GM23338 (cell line): ENCODE measurements around the gene GNAT3. TPM values are rescaled to one million over a fixed set of nuclear protein-coding genes. Genes with fewer than 3 reads are reported as not detected.

ENCODE experiments used
- ATAC-seq: fragments of 200-7000 bp; cut with Tn5 transposase; 3 replicates; pipeline ENCODE4 v1.9.1; 2020
- DNase-seq: peaks from one replicate; pipeline ENCODE4 v3.0.0-alpha.2; 2015; ENCODE audit warnings: low spot score
- H2AFZ ChIP-seq: fragments of 200-600 bp; sonication (generic); 2 replicates; pipeline ENCODE4 v1.8.0; 2016; ENCODE audit warnings: antibody characterized with exemption, mild to moderate bottlenecking, moderate library complexity
- H3F3A ChIP-seq: fragments of 200-600 bp; sonication (generic); replicated peaks from 2 replicates; pipeline ENCODE4 v1.8.0; 2017; ENCODE audit warnings: antibody characterized with exemption, mixed run types, low read depth
- H3K27ac ChIP-seq: fragments of 200-600 bp; sonication (generic); 2 replicates; pipeline ENCODE4 v1.6.1; 2016; ENCODE audit warnings: low read depth
- H3K27me3 ChIP-seq: fragments of 200-600 bp; sonication (generic); 2 replicates; pipeline ENCODE4 v1.8.0; 2016; ENCODE audit warnings: mild to moderate bottlenecking, mixed run types, moderate library complexity; ENCODE audit not compliant: insufficient read depth
- H3K36me3 ChIP-seq: fragments of 200-600 bp; sonication (generic); 2 replicates; pipeline ENCODE4 v1.8.0; 2016; ENCODE audit warnings: mild to moderate bottlenecking; ENCODE audit not compliant: insufficient read depth
- H3K4me1 ChIP-seq: fragments of 200-600 bp; sonication (generic); 2 replicates; pipeline ENCODE4 v1.8.0; 2016; ENCODE audit warnings: mild to moderate bottlenecking, moderate library complexity; ENCODE audit not compliant: insufficient read depth
- H3K4me2 ChIP-seq: fragments of 200-600 bp; sonication (generic); 2 replicates; pipeline ENCODE4 v1.7.1; 2017; ENCODE audit warnings: mixed run types
- H3K4me3 ChIP-seq: fragments of 200-600 bp; sonication (generic); 2 replicates; pipeline ENCODE4 v1.6.1; 2016; ENCODE audit warnings: mixed run types
- H3K79me2 ChIP-seq: fragments of 200-600 bp; sonication (generic); replicated peaks from 2 replicates; pipeline ENCODE4 v1.8.0; 2017; ENCODE audit warnings: mild to moderate bottlenecking; ENCODE audit not compliant: insufficient read depth
- H3K9me2 ChIP-seq: fragments of 200-600 bp; sonication (generic); 2 replicates; pipeline ENCODE4 v1.8.0; 2017; ENCODE audit not compliant: insufficient read depth
- H4K20me1 ChIP-seq: fragments of 200-600 bp; sonication (generic); replicated peaks from 2 replicates; pipeline ENCODE4 v1.8.0; 2017; ENCODE audit warnings: mild to moderate bottlenecking; ENCODE audit not compliant: insufficient read depth
- H3K27ac Mint-ChIP-seq: 2 replicates; pipeline ENCODE4 v1.8.0; 2020; ENCODE audit warnings: inconsistent platforms, mild to moderate bottlenecking, moderate library complexity, mixed read lengths
- H3K27me3 Mint-ChIP-seq: 3 replicates; pipeline ENCODE4 v1.8.0; 2022; ENCODE audit warnings: low read depth, mild to moderate bottlenecking, moderate library complexity, mixed read lengths, inconsistent platforms; ENCODE audit not compliant: insufficient read depth, poor library complexity
- H3K36me3 Mint-ChIP-seq: 3 replicates; pipeline ENCODE4 v1.8.0; 2021; ENCODE audit warnings: low read depth, mild to moderate bottlenecking, inconsistent platforms, moderate library complexity, mixed read lengths
- H3K4me1 Mint-ChIP-seq: 3 replicates; pipeline ENCODE4 v1.8.0; 2020; ENCODE audit warnings: mild to moderate bottlenecking, inconsistent platforms, mixed read lengths
- H3K4me3 Mint-ChIP-seq: 3 replicates; pipeline ENCODE4 v1.8.0; 2021; ENCODE audit warnings: moderate library complexity, mild to moderate bottlenecking, inconsistent platforms, mixed read lengths
- H3K9me3 Mint-ChIP-seq: 3 replicates; pipeline ENCODE4 v1.8.0; 2020; ENCODE audit warnings: moderate library complexity, mild to moderate bottlenecking, inconsistent platforms, mixed read lengths
- CREB1 ChIP-seq: fragments of 250-450 bp; sonication (Bioruptor Pico); IDR thresholded peaks from 2 replicates; pipeline ENCODE4 v1.5.0; 2020; ENCODE audit warnings: low read depth, mild to moderate bottlenecking, moderate library complexity
- ETS1 ChIP-seq: IDR thresholded peaks from 2 replicates; pipeline ENCODE4 v1.6.1; 2016; ENCODE audit warnings: antibody characterized with exemption
- EZH2 ChIP-seq: fragments of 200-600 bp; sonication (generic); IDR thresholded peaks from one replicate; pipeline ENCODE4 v1.8.0; 2017; ENCODE audit warnings: antibody characterized with exemption, mild to moderate bottlenecking, low read depth; ENCODE audit not compliant: unreplicated experiment
- EZH2phosphoT487 ChIP-seq: fragments of 200-600 bp; sonication (generic); IDR thresholded peaks from one replicate; pipeline ENCODE4 v1.8.1; 2018; ENCODE audit warnings: antibody characterized with exemption; ENCODE audit not compliant: unreplicated experiment
- JUNB ChIP-seq: IDR thresholded peaks from one replicate; pipeline ENCODE4 v1.6.1; 2016; ENCODE audit warnings: antibody characterized with exemption; ENCODE audit not compliant: unreplicated experiment
- REST ChIP-seq: IDR thresholded peaks from one replicate; pipeline ENCODE4 v1.6.1; 2018; ENCODE audit warnings: antibody characterized with exemption; ENCODE audit not compliant: unreplicated experiment
- STAT1 ChIP-seq: IDR thresholded peaks from one replicate; pipeline ENCODE4 v1.6.1; 2016; ENCODE audit warnings: antibody characterized with exemption; ENCODE audit not compliant: unreplicated experiment
- ZNF114 ChIP-seq: fragments of 250-450 bp; sonication (Bioruptor Pico); IDR thresholded peaks from 2 replicates; pipeline ENCODE4 v1.5.0; 2020; ENCODE audit warnings: mild to moderate bottlenecking, moderate library complexity
- ZNF462 ChIP-seq: fragments of 250-450 bp; sonication (Bioruptor Pico); IDR thresholded peaks from 2 replicates; pipeline ENCODE4 v1.5.0; 2020; ENCODE audit warnings: mild to moderate bottlenecking, moderate library complexity
- polyA plus RNA-seq: library from polyadenylated mRNA; unstranded; fragments of >200 nt; fragmentation: Nextera tagmentation; extraction: Ambion mirVana; gene quantifications from 2 replicates; pipeline ENCODE4 v1.2.1, GENCODE V29; 2016
- total RNA-seq: library from RNA; depleted of rRNA; stranded (reverse); fragments of >200 nt; shearing (Covaris generic); gene quantifications from 2 replicates; pipeline ENCODE4 v1.2.3, GENCODE V29; 2014

Gene GNAT3
- total and polyA plus RNA-seq, 2 experiments from 2014 or later, result not detected

GRCh38 chr7:80524693-80525092, 12.8 kb upstream of the GNAT3 start:
- Mint-ChIP-seq H3K36me3 (no peaks in the 10 kb centered on the region), H3K27me3 (peaks cover 3% of the 10 kb centered on the region), H3K9me3 (no peaks in the 10 kb centered on the region), H3K27ac (no peak overlapping the region), H3K4me3 (no peak overlapping the region), H3K4me1 (no peaks in the 10 kb centered on the region)
- ATAC-seq (no peak), DNase-seq (no peak)
- TF ChIP-seq EZH2 (no peak), ETS1 (no peak), ZNF114 (CRISPR knock-in tag) (no peak), CREB1 (CRISPR knock-in tag) (no peak), REST (no peak), JUNB (no peak), STAT1 (no peak), ZNF462 (no peak), EZH2phosphoT487 (no peak)
- Histone ChIP-seq H3K9me2 (no peaks in the 10 kb centered on the region), H3K36me3 (no peaks in the 10 kb centered on the region), H3K4me3 (no peak overlapping the region), H2AFZ (no peak overlapping the region), H4K20me1 (no peaks in the 10 kb centered on the region), H3F3A (no peaks in the 10 kb centered on the region), H3K4me1 (no peaks in the 10 kb centered on the region), H3K27ac (no peak overlapping the region), H3K79me2 (no peaks in the 10 kb centered on the region), H3K27me3 (no peaks in the 10 kb centered on the region), H3K4me2 (no peak overlapping the region)
